Heart right ventricle (tissue), 16 donors: ENCODE results near the gene LAMC3. TPM values are rescaled to one million over a fixed set of nuclear protein-coding genes. Genes with fewer than 3 reads are reported as not detected.

Source experiments
- ATAC-seq, 8 donors: fragments of 200-7000 bp; cut with Tn5 transposase; one replicate each; pipeline ENCODE4 v1.9.1; 2020; ENCODE audit warnings: mild to moderate bottlenecking in 8 of 8, moderate library complexity in 8 of 8, moderate number of reproducible peaks in 1 of 8
- DNase-seq, 2 donors: peaks; one replicate each; pipeline ENCODE4 v3.0.0-alpha.2; 2020
- H3K27ac ChIP-seq, 10 donors: fragments of 200-600 bp; sonication (generic) in 2 of 10; one replicate each; pipeline versions ENCODE4 v1.5.0 to v1.8.0; 2020 to 2022; ENCODE audit warnings: mild to moderate bottlenecking in 3 of 10
- H3K27me3 ChIP-seq, 7 donors: fragments of 200-600 bp; one replicate each; pipeline ENCODE4 v1.8.0; 2021 to 2022; ENCODE audit warnings: mild to moderate bottlenecking in 2 of 7
- H3K36me3 ChIP-seq, 9 donors: fragments of 200-600 bp; sonication (generic) in 1 of 9; one replicate each; pipeline versions ENCODE4 v1.5.0 to v1.8.0; 2020 to 2022; ENCODE audit warnings: mild to moderate bottlenecking in 2 of 9
- H3K4me1 ChIP-seq, 9 donors: fragments of 200-600 bp; sonication (generic) in 1 of 9; one replicate each; pipeline versions ENCODE4 v1.5.0 to v1.8.0; 2020 to 2022; ENCODE audit warnings: mild to moderate bottlenecking in 4 of 9
- H3K4me3 ChIP-seq, 10 donors: fragments of 200-600 bp; sonication (generic) in 2 of 10; one replicate each; pipeline versions ENCODE4 v1.5.0 to v1.8.0; 2020 to 2022; ENCODE audit warnings: mild to moderate bottlenecking in 7 of 10, moderate library complexity in 2 of 10
- H3K9me3 ChIP-seq, 11 donors: fragments of 200-600 bp in 10 of 11; sonication (generic) in 2 of 11; one replicate each; pipeline versions ENCODE4 v1.5.0 to v1.8.0; 2013 to 2022; ENCODE audit warnings: mild to moderate bottlenecking in 2 of 11, control low read depth in 1 of 11, moderate library complexity in 1 of 11
- WGBS, 2 donors: extraction: QIAGEN DNeasy Blood & Tissue Kit; methylation state at CpG; one replicate each; pipeline ENCODE4 v1.1.7; 2013; ENCODE audit warnings: inconsistent platforms in 1 of 2; 5-methylcytosine and 5-hydroxymethylcytosine counted together
- intact Hi-C, 10 donors: fragments of 100-400 bp; cut with DNase I; formaldehyde crosslinking; loops; one replicate each; pipeline versions ENCODE4 v1.11.1 to v1.14.2; 2022
- polyA plus RNA-seq, 2 donors: library from polyadenylated mRNA; stranded (reverse); fragments of 200-250 nt; gene quantifications; one replicate each; pipeline ENCODE4 v1.2.3, GENCODE V29; 2013
- total RNA-seq, 10 donors: library from RNA; stranded (reverse); fragmentation: NEBNext Ultra II Directional in 3 of 10; extraction: Animal tissue kit (Norgen Biotek cat#: 25700) in 3 of 10; gene quantifications; one replicate each; pipeline versions ENCODE4 v1.2.1 to v1.2.4, GENCODE V29; 2021 to 2023
- TF ChIP-seq, protein P1 (sequence below), 9 donors: fragments of 200-600 bp; sonication (generic) in 2 of 9; IDR thresholded peaks; one replicate each; pipeline versions ENCODE4 v1.5.0 to v1.8.0; 2021 to 2022; ENCODE audit warnings: antibody characterized with exemption in 9 of 9, mild to moderate bottlenecking in 5 of 9, moderate library complexity in 1 of 9
- donor health status: Arrhythmogenic right ventricular cardiomyopathy.
- donor health status: ischemic (EF 13 %, LVEDD 7.1; RV severe dilation, severe dysfunction).
- donor health status: healthy with polysubstance abuse.
- donor health status: DM: no; HTN: yes; CAD: no.
- donor health status: DM: no; HTN: no; CAD: no.
- donor health status: ischemic (EF 25% LVEDD 6.9; RV normal size, moderate dysfunction).
- donor health status: ischemic (EF 25% LVEDD 5.7; RV mildly dilated, moderate dysfunction).
- donor health status: healthy.
- donor health status: DM: yes; HTN: yes; CAD: no.
- donor health status: Ischemic cardiomyopathy.
- donor health status: ischemic (EF 35%, LVEDD 5.7; RV mildly dilated, moderate dysfunction).
- donor health status: nonischemic (EF 11% LVEDD 7.7; RV severe dilation, severe dysfunction).
- donor health status: DM: yes; HTN: yes; CAD: no.
- donor health status: PGD.
- donor health status: ischemic (EF 29% LVEDD 5.4; RV normal size, mild dysfunction).
- donor health status: nonischemic (EF 23%, LVEDD 6.1; RV moderate dilation, normal function).

Gene LAMC3
- total and polyA plus RNA-seq, 12 donors: 0.07 to 5.4 (median 0.30) TPM; not detected in 1

DNA sequence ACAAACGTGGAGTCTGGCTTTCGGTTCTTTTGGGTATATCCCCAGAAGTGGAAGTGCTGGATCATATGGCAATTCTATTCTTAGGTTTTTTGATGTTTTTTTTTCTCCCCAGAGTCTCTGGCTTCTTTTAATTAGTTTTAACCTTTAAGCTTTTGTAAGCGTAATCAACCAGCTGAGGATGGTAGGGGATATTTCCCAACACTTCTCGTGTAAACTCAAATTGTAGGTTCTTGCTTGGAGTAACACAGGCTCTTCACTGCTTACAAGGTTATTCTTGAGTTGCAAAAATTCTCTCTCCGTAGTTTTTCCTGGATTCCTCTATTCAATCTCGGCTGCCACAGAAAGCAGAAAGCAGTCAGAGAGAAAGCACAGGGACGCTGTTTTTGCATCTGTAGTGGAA, 11.9 kb downstream of the LAMC3 start:
- no peak overlapping the region for H3K27ac ChIP-seq
- peaks cover 0 to 23% (median 21%) of the 10 kb centered on the region in 7 donors for H3K27me3 ChIP-seq
- 69 to 72% methylated on average over 7 of the region's 7 CpGs for WGBS, 2 donors
- ATAC-seq: no peak
- peaks cover 0 to 10% (median 0%) of the 10 kb centered on the region in 11 donors for H3K9me3 ChIP-seq
- intact Hi-C loops: no loop called here
- no peak for DNase-seq
- no peak overlapping the region for H3K4me3 ChIP-seq
- no peaks in the 10 kb centered on the region for H3K36me3 ChIP-seq
- TF ChIP-seq, protein P1, sequence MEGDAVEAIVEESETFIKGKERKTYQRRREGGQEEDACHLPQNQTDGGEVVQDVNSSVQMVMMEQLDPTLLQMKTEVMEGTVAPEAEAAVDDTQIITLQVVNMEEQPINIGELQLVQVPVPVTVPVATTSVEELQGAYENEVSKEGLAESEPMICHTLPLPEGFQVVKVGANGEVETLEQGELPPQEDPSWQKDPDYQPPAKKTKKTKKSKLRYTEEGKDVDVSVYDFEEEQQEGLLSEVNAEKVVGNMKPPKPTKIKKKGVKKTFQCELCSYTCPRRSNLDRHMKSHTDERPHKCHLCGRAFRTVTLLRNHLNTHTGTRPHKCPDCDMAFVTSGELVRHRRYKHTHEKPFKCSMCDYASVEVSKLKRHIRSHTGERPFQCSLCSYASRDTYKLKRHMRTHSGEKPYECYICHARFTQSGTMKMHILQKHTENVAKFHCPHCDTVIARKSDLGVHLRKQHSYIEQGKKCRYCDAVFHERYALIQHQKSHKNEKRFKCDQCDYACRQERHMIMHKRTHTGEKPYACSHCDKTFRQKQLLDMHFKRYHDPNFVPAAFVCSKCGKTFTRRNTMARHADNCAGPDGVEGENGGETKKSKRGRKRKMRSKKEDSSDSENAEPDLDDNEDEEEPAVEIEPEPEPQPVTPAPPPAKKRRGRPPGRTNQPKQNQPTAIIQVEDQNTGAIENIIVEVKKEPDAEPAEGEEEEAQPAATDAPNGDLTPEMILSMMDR (IDR thresholded peaks at IDR 0.05): no peak
- no peaks in the 10 kb centered on the region for H3K4me1 ChIP-seq

DNA sequence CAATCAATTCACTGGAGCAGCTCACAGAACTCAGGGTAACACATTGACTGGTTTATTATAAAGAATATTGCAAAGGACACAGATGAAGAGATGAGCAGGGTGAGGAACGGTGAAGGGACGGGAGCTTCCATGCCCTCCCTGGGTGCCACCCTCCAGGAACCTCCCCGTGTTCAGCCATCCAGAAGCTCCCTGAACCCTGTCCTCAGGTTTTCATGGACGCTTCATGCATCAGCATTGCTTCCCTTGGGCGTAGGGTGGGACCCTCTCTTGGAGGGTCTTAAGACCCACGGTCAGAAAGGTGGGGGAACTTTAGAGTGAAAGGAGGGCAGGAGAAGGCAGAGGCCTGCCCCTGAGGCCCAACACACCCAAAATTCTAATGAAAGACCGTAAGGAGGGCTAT, 12.8 kb downstream of the LAMC3 start:
- H3K9me3 ChIP-seq: peaks cover 0 to 10% (median 0%) of the 10 kb centered on the region in 11 donors
- 88 to 93% methylated on average over 7 of the region's 7 CpGs for WGBS, 2 donors
- H3K4me1 ChIP-seq: no peaks in the 10 kb centered on the region
- H3K4me3 ChIP-seq: no peak overlapping the region
- TF ChIP-seq, protein P1 (IDR thresholded peaks at IDR 0.05): no peak
- DNase-seq (no peak), ATAC-seq (no peak)
- peaks cover 0 to 23% (median 17%) of the 10 kb centered on the region in 7 donors for H3K27me3 ChIP-seq
- no peaks in the 10 kb centered on the region for H3K36me3 ChIP-seq
- intact Hi-C loops: no loop called here
- H3K27ac ChIP-seq: no peak overlapping the region

DNA sequence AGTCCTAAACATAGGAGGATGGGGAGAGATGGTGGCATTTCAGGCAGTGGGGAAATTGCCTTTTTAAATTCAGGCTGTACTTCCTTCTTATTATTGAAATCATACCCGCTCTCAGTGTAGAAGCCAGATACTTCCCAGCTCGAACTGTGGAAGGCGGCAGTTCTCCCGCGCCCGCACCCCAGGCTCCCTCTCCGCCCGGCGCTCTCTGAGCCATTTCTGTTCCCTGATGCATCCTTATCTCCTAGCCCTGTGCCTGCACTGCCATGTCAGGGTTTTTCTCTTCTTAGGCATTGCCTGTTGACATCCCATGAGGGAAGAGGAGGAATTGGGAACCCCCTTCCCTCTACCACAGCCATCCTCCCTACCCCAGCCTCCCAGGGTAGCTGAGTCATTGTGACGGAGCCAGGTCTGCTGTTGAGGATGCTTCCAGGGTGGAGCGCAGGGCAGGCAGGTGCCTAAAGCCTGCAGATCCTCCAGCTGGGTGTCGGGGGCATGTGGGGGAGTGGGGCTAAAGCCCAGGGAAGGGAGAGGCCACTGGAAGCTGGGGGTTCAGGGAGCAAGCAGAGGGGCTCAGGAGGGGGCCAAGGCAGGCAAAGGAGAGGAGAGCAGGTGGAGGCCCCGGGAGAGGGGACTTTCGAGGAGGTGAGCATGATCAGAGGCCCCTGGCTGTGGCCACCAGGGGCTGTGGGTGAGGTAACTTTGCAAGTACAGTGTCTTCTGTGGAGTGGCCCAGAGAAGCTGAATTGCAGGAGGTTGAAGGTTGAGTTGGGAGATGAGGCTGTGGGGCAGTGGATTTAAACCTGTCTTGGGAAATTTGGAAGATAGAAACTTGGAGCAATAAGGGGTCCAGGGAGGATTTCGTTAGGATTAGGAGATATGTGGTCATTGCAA, 16.2 kb downstream of the LAMC3 start:
- no peaks in the 10 kb centered on the region for H3K4me1 ChIP-seq
- peaks cover 0 to 9% (median 0%) of the 10 kb centered on the region in 11 donors for H3K9me3 ChIP-seq
- TF ChIP-seq, protein P1 (IDR thresholded peaks at IDR 0.05): no peak
- intact Hi-C loops: no loop called here
- H3K36me3 ChIP-seq: no peaks in the 10 kb centered on the region
- no peak overlapping the region for H3K4me3 ChIP-seq
- no peak overlapping the region for H3K27ac ChIP-seq
- no peak for DNase-seq
- no peak for ATAC-seq
- WGBS, 2 donors: 86 to 88% methylated on average over 15 of the region's 15 CpGs
- H3K27me3 ChIP-seq: peaks cover 0 to 22% (median 6%) of the 10 kb centered on the region in 7 donors

DNA sequence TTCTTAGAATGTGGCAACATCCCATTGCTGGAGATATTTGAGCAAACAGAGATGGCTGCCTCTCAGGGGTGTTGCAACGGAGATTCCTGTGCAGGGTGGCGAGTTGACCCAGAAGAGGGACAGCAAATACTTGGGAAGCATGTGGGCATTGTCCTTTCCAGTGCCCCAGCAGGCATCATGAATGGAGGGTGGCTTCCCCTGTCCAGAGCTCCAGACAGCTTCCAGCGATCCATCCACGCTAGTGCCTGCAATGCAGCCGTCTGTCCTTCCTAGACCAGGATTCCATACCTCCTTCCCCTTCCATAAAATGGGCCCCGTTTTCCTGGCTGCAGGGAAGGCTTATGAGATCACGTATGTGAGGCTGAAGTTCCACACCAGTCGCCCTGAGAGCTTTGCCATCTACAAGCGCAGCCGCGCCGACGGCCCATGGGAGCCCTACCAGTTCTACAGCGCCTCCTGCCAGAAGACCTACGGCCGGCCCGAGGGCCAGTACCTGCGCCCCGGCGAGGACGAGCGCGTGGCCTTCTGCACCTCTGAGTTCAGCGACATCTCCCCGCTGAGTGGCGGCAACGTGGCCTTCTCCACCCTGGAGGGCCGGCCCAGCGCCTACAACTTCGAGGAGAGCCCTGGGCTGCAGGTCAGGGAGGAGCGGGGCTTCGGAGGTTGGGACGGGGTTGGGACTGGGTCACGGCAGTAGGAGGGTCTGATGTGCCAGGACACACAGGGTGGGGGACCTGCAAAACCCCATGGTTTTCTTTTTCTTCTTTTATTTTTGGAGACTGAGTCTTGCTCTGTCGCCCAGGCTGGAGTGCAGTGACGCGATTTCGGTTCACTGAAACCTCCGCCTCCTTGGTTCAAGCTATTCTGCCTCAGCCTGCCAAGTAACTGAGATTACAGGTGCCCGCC, 17.2 kb downstream of the LAMC3 start:
- Histone ChIP-seq H3K27me3 (peaks cover 0 to 22% (median 6%) of the 10 kb centered on the region in 7 donors), H3K4me1 (no peaks in the 10 kb centered on the region), H3K36me3 (no peaks in the 10 kb centered on the region), H3K4me3 (no peak overlapping the region), H3K9me3 (no peaks in the 10 kb centered on the region), H3K27ac (no peak overlapping the region)
- WGBS, 2 donors: 92 to 94% methylated on average over 40 of the region's 40 CpGs
- intact Hi-C loops: no loop called here
- TF ChIP-seq, protein P1 (IDR thresholded peaks at IDR 0.05): no peak
- DNase-seq (no peak), ATAC-seq (no peak)
